GM10266 (cell line): ENCODE data around the gene FOXE3.

Source experiments
- DNase-seq: peaks from one replicate; pipeline ENCODE4 v3.0.0; 2012; ENCODE audit errors: extremely low spot score
- TF ChIP-seq, protein P1 (sequence below): IDR thresholded peaks from 2 replicates; pipeline ENCODE4 v1.5.1; 2012; ENCODE audit warnings: mild to moderate bottlenecking, low read depth; ENCODE audit not compliant: control insufficient read depth, insufficient read depth; ENCODE audit errors: missing control alignments

FOXE3 gene

DNA sequence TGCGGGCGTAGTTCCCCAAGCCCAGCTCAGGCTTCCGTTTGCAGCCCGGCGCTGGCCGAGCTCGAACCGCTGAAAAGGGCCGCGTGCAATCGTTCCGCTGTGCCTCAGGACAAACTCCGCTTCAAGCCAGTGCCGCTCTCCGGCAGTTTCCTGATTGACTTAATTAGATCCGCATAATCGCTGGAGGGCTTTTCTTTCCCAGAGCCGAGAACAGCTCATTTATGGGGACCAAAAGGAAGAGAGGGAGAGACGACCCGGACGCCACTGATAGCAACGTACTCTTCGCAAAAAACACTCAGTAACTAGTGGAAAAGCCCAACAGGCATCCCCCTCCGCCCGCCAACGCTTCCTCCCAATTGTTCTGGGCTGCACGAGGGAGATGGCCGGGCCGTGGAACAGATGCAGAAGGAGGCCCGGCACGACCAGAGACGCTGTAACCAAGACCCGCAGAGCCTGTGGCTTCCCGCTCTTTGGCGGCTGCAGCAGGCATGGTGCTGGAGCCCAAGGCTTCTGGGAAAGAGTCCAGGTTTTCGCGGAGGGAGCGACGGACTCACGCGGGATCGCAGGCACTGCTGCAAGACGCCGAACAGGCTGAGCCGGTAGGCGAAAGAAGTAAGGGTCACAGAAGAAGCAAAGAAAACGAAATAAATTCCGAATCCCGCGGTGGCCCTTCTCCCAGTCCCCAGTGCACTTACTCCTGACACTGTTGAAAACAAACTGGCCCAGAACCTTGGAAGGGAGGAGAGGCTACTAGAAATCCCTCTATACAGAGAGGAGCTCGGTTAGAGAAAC is 18.2 kb downstream of the FOXE3 start:
- TF ChIP-seq, protein P1, sequence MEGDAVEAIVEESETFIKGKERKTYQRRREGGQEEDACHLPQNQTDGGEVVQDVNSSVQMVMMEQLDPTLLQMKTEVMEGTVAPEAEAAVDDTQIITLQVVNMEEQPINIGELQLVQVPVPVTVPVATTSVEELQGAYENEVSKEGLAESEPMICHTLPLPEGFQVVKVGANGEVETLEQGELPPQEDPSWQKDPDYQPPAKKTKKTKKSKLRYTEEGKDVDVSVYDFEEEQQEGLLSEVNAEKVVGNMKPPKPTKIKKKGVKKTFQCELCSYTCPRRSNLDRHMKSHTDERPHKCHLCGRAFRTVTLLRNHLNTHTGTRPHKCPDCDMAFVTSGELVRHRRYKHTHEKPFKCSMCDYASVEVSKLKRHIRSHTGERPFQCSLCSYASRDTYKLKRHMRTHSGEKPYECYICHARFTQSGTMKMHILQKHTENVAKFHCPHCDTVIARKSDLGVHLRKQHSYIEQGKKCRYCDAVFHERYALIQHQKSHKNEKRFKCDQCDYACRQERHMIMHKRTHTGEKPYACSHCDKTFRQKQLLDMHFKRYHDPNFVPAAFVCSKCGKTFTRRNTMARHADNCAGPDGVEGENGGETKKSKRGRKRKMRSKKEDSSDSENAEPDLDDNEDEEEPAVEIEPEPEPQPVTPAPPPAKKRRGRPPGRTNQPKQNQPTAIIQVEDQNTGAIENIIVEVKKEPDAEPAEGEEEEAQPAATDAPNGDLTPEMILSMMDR = no peak
- DNase-seq = no peak

DNA sequence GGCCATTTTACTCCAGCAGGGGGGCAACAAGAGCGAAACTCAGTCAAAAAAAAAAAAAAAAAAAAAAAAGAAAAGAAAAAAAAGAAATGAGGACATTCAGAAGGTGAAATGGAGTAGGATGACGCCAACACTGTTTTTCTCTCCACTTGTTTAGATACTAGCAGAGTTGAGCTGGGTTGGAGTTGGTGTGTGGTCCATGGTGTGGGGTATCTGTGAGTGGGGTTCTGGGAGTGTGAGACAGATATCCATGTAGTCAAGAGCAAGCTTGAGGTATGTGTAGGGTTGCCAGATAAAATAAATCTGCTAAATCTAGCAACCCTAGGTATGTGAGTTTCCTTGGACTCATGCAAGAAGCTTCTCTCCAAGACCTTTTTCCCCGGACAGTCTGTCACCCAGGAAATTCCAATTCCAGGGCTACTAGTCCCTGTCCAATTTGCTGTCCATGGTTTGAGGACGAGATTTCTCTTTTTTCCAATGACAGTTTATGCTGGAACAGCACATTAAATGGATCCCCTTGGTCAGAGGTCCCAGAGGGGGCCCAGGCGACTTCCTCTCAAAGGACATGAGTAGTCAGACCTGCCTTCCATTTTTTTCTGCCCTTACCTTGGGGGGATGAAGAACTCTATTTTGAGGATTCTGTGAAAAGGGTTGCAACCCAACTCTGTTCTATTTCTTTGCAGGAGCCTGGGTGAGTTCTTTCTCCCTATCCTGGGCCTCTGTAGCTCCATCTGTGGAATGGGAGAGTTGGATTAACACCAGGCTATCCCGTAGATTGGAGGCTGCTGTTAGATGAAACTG is 19.6 kb downstream of the FOXE3 start:
- TF ChIP-seq, protein P1 = no peak
- no peak for DNase-seq

DNA sequence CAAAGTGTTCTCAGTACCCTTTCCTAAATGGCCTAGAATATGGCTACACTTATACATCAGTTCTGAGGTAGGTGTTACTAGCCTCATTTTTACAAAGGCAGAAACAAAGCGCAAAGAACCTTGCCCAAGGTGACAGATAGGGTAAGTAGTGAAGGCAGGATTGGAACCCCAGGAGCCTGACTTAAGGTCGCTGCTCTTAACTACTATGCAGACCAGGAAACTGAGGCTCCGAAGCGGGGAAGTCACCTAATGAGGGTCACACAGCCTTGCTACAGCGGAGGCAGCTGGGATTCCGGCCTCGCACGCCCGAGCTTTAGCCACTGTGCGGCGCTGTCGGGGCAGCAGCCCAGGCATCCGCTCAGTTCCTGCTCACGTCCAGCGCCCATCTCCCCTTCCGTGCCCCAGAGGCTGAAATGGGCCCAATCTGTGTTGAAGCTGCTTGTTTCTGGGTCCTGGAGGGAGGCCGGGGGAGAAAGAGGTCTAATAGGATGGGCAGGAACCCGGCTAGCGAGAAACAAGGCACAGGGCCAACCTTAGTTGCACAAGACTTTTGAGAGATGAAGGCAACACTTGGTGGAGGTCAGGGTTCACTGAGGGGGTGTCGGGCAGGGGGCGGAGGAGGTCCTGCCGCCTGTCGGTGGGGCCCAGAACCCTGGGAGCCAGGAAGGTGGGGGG is 20.4 kb downstream of the FOXE3 start:
- TF ChIP-seq, protein P1 = peak; percentile 99
- DNase-seq = peak; percentile 90

DNA sequence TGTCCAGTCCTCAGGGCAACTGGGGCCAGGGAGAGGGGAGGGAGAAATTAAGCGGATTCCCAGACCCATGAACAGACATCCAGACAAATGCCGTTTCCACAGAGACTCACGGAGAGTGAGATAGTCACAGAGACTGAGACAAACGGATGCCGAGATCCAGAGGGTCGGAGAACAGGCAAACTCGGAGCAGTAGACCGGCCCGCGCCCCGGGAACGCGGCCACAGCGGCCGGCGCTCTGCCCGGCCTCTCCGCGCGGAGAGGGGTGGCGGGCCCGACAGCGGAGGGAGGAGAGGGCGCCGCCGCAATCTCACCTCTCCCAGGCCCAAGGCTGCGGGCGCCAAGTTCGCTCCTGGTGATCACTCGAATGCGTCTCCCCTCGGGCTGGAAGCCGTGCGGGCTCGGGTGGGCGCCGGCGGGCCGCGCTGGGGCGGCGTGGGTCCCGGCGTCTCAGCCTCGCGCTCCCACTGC is 20.9 kb downstream of the FOXE3 start:
- TF ChIP-seq, protein P1 = no peak
- no peak for DNase-seq

DNA sequence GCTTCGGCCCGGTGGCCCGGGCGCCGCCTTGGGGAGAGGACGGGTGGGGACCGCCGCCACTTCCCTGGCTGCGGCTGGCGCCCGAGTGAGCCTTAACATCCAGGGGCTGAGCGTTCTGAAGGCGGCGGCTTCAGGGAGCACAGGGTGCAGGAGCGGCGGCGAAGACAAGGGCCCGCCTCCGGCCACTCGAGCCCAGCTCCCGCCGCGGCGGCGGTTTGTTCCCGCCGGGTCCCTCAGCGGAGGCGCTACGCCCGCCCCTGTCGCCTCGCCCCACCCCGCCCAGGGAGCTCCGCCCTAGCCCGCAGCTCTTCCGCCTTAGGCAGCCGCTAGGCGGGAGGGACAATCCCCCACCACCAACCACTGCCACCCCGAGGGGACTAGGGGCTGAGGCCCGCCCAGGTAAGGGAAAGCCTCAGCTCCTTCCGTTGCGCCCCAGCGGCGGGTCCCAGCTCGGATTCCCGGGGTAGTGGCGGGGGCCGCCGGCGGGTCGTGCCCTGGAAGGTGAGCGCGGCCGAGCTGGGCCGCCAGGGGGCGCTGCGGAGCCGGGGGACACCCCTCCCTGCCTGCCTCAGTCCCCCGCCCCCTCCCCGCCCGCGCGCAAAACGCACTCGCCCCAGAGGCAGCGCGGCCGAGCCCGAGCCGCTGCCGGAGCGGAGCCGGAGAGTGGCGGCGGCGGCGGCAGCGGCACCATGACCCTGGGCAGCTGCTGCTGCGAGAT is 21.5 kb downstream of the FOXE3 start, which contains the start of gene FOXD2:
Gene FOXD2 (plus strand): TSS at position 598 of the 718 bp plus-strand sequence. CDS start 92 bp downstream, at position 690.
- peak; percentile 99 for DNase-seq
- TF ChIP-seq, protein P1 = peak; percentile 80

DNA sequence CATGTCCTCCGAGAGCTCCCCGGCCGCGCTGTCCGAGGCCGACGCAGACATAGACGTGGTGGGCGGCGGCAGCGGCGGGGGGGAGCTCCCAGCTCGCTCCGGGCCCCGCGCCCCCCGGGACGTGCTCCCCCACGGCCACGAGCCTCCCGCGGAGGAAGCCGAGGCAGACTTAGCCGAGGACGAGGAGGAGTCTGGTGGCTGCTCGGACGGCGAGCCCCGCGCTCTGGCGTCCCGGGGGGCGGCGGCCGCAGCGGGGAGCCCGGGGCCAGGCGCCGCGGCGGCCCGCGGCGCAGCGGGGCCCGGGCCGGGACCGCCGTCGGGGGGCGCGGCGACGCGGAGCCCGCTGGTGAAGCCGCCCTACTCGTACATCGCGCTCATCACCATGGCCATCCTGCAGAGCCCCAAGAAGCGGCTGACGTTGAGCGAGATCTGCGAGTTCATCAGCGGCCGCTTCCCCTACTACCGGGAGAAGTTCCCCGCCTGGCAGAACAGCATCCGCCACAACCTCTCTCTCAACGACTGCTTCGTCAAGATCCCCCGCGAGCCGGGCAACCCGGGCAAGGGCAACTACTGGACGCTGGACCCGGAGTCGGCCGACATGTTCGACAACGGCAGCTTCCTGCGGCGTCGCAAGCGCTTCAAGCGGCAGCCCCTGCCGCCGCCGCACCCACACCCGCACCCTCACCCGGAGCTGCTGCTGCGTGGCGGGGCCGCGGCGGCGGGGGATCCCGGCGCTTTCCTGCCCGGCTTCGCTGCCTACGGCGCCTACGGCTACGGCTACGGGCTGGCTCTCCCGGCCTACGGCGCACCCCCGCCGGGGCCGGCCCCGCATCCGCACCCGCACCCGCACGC is 22.3 kb downstream of the FOXE3 start:
- DNase-seq = no peak
- TF ChIP-seq, protein P1 = no peak
